Activated naive CD8-positive, alpha-beta T cell treated with anti-CD3 and anti-CD28 coated beads for 36 hours (primary cell): ENCODE measurements around the gene HEPHL1. TPM values are rescaled to one million over a fixed set of nuclear protein-coding genes. Genes with fewer than 3 reads are reported as not detected.

Experiments used
- DNase-seq: peaks from one replicate; pipeline ENCODE4 v3.0.0; 2021
- H3K27ac Mint-ChIP-seq: one replicate; pipeline ENCODE4 v1.8.0; 2022; ENCODE audit warnings: mild to moderate bottlenecking, moderate library complexity, mixed read lengths
- H3K27me3 Mint-ChIP-seq: one replicate; pipeline ENCODE4 v1.8.0; 2022; ENCODE audit warnings: mild to moderate bottlenecking, mixed read lengths
- H3K36me3 Mint-ChIP-seq: one replicate; pipeline ENCODE4 v1.8.0; 2021; ENCODE audit warnings: mild to moderate bottlenecking, mixed read lengths
- H3K4me1 Mint-ChIP-seq: one replicate; pipeline ENCODE4 v1.8.0; 2021; ENCODE audit warnings: mixed read lengths
- H3K4me3 Mint-ChIP-seq: one replicate; pipeline ENCODE4 v1.8.0; 2022; ENCODE audit warnings: mild to moderate bottlenecking, moderate library complexity, mixed read lengths
- H3K9me3 Mint-ChIP-seq: one replicate; pipeline ENCODE4 v1.8.0; 2022; ENCODE audit warnings: mixed read lengths
- total RNA-seq, 2 experiments: library from RNA; stranded (reverse); gene quantifications; one replicate each; pipeline ENCODE4 v1.2.3, GENCODE V29; 2021

Gene HEPHL1
- total RNA-seq, 2 experiments from 2014 or later: not detected

- Mint-ChIP-seq H3K4me3 (peak overlapping the region; percentile 87), H3K27me3 (no peaks in the 10 kb centered on the region), H3K9me3 (no peaks in the 10 kb centered on the region), H3K4me1 (peaks cover 11% of the 10 kb centered on the region), H3K36me3 (no peaks in the 10 kb centered on the region), H3K27ac (peak overlapping the region; percentile 89)
- peak; percentile 40 for DNase-seq
These were observed 107.2 kb downstream of the HEPHL1 start for GRCh38 chr11:94128291-94128745.

- H3K27ac Mint-ChIP-seq: peak within 1 kb of the TSS; percentile 89
- H3K36me3 Mint-ChIP-seq: no peaks in the 10 kb centered on the region
- peaks cover 17% of the 10 kb centered on the region for H3K4me1 Mint-ChIP-seq
- H3K9me3 Mint-ChIP-seq: no peaks in the 10 kb centered on the region
- no peaks in the 10 kb centered on the region for H3K27me3 Mint-ChIP-seq
- DNase-seq: peak; percentile 80
- H3K4me3 Mint-ChIP-seq: peak within 1 kb of the TSS; percentile 87
These were observed 107.8 kb downstream of the HEPHL1 start, which contains the start of gene PANX1 for GRCh38 chr11:94128746-94129511. TSS of gene PANX1 (plus strand) at chr11:94128841. CDS start at chr11:94129313, 472 bp downstream.

- DNase-seq: no peak
These were observed 108.6 kb downstream of the HEPHL1 start for GRCh38 chr11:94129512-94130297.

GRCh38 chr11:94130298-94131046 is 109.3 kb downstream of the HEPHL1 start:
- Mint-ChIP-seq H3K4me3 (no peak overlapping the region), H3K27me3 (no peaks in the 10 kb centered on the region), H3K36me3 (peaks cover 3% of the 10 kb centered on the region), H3K4me1 (peaks cover 31% of the 10 kb centered on the region), H3K9me3 (no peaks in the 10 kb centered on the region), H3K27ac (no peak overlapping the region)
- no peak for DNase-seq

More at GRCh38 chr11:94129512-94130297, 108.6 kb downstream of the HEPHL1 start:
- Mint-ChIP-seq H3K27me3 (no peaks in the 10 kb centered on the region), H3K27ac (no peak overlapping the region), H3K36me3 (no peaks in the 10 kb centered on the region), H3K4me3 (no peak overlapping the region), H3K9me3 (no peaks in the 10 kb centered on the region), H3K4me1 (peaks cover 23% of the 10 kb centered on the region)

GRCh38 chr11:94131047-94131717 is 110.0 kb downstream of the HEPHL1 start:
- no peak for DNase-seq
- Mint-ChIP-seq H3K27ac (no peak overlapping the region), H3K9me3 (peaks cover 3% of the 10 kb centered on the region), H3K4me1 (peaks cover 38% of the 10 kb centered on the region), H3K4me3 (no peak overlapping the region), H3K36me3 (peaks cover 10% of the 10 kb centered on the region), H3K27me3 (no peaks in the 10 kb centered on the region)

GRCh38 chr11:94131718-94132115 is 110.6 kb downstream of the HEPHL1 start:
- H3K9me3 Mint-ChIP-seq: peaks cover 5% of the 10 kb centered on the region
- H3K36me3 Mint-ChIP-seq: peaks cover 13% of the 10 kb centered on the region
- DNase-seq: no peak
- no peaks in the 10 kb centered on the region for H3K27me3 Mint-ChIP-seq
- H3K27ac Mint-ChIP-seq: no peak overlapping the region
- peaks cover 41% of the 10 kb centered on the region for H3K4me1 Mint-ChIP-seq
- no peak overlapping the region for H3K4me3 Mint-ChIP-seq

- Mint-ChIP-seq H3K36me3 (peaks cover 15% of the 10 kb centered on the region), H3K27ac (no peak overlapping the region), H3K4me1 (peaks cover 43% of the 10 kb centered on the region), H3K4me3 (no peak overlapping the region), H3K9me3 (peaks cover 6% of the 10 kb centered on the region), H3K27me3 (no peaks in the 10 kb centered on the region)
- DNase-seq: no peak
These were observed 111.0 kb downstream of the HEPHL1 start for GRCh38 chr11:94132152-94132558.

- DNase-seq: no peak
- Mint-ChIP-seq H3K9me3 (peaks cover 6% of the 10 kb centered on the region), H3K27ac (no peak overlapping the region)
These were observed 111.8 kb downstream of the HEPHL1 start for GRCh38 chr11:94132823-94133408.

GRCh38 chr11:94133752-94134151 is 112.6 kb downstream of the HEPHL1 start:
- Mint-ChIP-seq H3K27ac (no peak overlapping the region), H3K9me3 (peaks cover 6% of the 10 kb centered on the region), H3K4me3 (no peak overlapping the region), H3K4me1 (peaks cover 41% of the 10 kb centered on the region), H3K36me3 (peaks cover 16% of the 10 kb centered on the region), H3K27me3 (no peaks in the 10 kb centered on the region)
- no peak for DNase-seq

More at GRCh38 chr11:94132823-94133408, 111.8 kb downstream of the HEPHL1 start:
- no peak overlapping the region for H3K4me3 Mint-ChIP-seq
- H3K36me3 Mint-ChIP-seq: peaks cover 16% of the 10 kb centered on the region
- peaks cover 41% of the 10 kb centered on the region for H3K4me1 Mint-ChIP-seq
- H3K27me3 Mint-ChIP-seq: no peaks in the 10 kb centered on the region

GRCh38 chr11:94134651-94135512 is 113.7 kb downstream of the HEPHL1 start:
- Mint-ChIP-seq H3K4me1 (peaks cover 47% of the 10 kb centered on the region), H3K27me3 (no peaks in the 10 kb centered on the region), H3K4me3 (no peak overlapping the region), H3K9me3 (peaks cover 6% of the 10 kb centered on the region), H3K36me3 (peaks cover 16% of the 10 kb centered on the region), H3K27ac (peak overlapping the region; percentile 57)
- peak; percentile 22 for DNase-seq

- Mint-ChIP-seq H3K36me3 (peaks cover 16% of the 10 kb centered on the region), H3K27me3 (no peaks in the 10 kb centered on the region), H3K4me1 (peaks cover 60% of the 10 kb centered on the region), H3K27ac (no peak overlapping the region), H3K9me3 (peaks cover 6% of the 10 kb centered on the region), H3K4me3 (no peak overlapping the region)
- no peak for DNase-seq
These were observed 118.3 kb downstream of the HEPHL1 start for GRCh38 chr11:94139416-94139815.

- peaks cover 16% of the 10 kb centered on the region for H3K36me3 Mint-ChIP-seq
- DNase-seq: no peak
- no peak overlapping the region for H3K4me3 Mint-ChIP-seq
- H3K9me3 Mint-ChIP-seq: peaks cover 6% of the 10 kb centered on the region
- H3K27me3 Mint-ChIP-seq: no peaks in the 10 kb centered on the region
- H3K4me1 Mint-ChIP-seq: peaks cover 55% of the 10 kb centered on the region
- no peak overlapping the region for H3K27ac Mint-ChIP-seq
These were observed 119.1 kb downstream of the HEPHL1 start for GRCh38 chr11:94140154-94140655.
